GM06990 (cell line): ENCODE data around the gene DNAJC6.

ENCODE experiments used
- DNase-seq: peaks from one replicate; pipeline ENCODE4 v3.0.0-alpha.2; 2011; ENCODE audit not compliant: insufficient read length; ENCODE audit errors: extremely low read depth
- H3K27me3 ChIP-seq: replicated peaks from 2 replicates; pipeline ENCODE4 v1.6.0; 2011; ENCODE audit warnings: low read length; ENCODE audit not compliant: control insufficient read depth, insufficient read depth
- H3K36me3 ChIP-seq: 2 replicates; pipeline ENCODE4 v1.5.1; 2011; ENCODE audit warnings: low read length; ENCODE audit not compliant: control insufficient read depth, insufficient read depth
- H3K4me3 ChIP-seq: replicated peaks from 2 replicates; pipeline ENCODE4 v1.5.1; 2011; ENCODE audit warnings: low read depth, mild to moderate bottlenecking, control low read depth, low read length
- TF ChIP-seq, protein P1 (sequence below): IDR thresholded peaks from 2 replicates; pipeline ENCODE4 v1.5.1; 2011; ENCODE audit warnings: low read length, control low read depth, mild to moderate bottlenecking, inconsistent platforms; ENCODE audit not compliant: insufficient read depth, poor library complexity, severe bottlenecking

The DNAJC6 gene

DNA sequence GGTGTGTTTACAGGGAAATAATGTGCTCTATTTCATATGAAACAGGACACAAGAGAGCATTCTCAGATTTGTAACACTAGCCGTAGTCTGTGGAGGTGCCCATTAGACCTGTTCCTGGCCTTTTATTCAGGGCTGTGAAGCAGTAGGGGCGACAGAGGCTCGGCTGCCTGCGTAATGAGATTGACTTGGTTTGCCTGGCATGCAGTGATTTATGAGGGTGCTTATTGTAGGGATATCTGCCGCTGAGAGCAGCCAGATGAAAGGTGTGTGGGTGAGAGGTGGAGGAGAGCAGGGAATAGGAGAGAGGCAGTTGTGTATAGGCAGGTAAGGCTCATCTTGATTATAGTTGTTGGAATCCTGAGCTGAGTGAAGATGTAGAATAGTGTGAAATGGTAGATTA is 51.3 kb downstream of the DNAJC6 start:
- DNase-seq: no peak
- no peaks in the 10 kb centered on the region for H3K36me3 ChIP-seq
- H3K27me3 ChIP-seq: no peaks in the 10 kb centered on the region
- no peak overlapping the region for H3K4me3 ChIP-seq
- TF ChIP-seq, protein P1, sequence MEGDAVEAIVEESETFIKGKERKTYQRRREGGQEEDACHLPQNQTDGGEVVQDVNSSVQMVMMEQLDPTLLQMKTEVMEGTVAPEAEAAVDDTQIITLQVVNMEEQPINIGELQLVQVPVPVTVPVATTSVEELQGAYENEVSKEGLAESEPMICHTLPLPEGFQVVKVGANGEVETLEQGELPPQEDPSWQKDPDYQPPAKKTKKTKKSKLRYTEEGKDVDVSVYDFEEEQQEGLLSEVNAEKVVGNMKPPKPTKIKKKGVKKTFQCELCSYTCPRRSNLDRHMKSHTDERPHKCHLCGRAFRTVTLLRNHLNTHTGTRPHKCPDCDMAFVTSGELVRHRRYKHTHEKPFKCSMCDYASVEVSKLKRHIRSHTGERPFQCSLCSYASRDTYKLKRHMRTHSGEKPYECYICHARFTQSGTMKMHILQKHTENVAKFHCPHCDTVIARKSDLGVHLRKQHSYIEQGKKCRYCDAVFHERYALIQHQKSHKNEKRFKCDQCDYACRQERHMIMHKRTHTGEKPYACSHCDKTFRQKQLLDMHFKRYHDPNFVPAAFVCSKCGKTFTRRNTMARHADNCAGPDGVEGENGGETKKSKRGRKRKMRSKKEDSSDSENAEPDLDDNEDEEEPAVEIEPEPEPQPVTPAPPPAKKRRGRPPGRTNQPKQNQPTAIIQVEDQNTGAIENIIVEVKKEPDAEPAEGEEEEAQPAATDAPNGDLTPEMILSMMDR: no peak

DNA sequence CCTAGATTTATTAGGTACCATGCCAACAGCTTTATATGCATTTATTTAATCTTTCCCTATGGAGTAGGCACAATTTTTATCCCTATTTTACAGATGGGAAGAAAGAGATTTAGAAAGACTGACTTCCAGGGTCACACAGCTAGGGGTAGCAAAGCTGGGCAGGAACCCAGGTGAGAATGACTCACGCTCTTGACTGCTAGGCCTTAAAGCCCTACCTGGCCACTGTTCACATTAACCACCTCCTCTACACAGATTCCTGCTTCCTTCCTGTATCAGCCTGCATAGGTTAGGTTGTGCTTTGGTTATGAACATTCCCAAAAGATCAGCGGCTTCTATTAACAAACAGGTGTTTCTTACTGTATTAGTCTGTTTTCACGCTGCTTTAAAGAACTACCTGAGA is 53.2 kb downstream of the DNAJC6 start:
- TF ChIP-seq, protein P1: no peak
- no peak for DNase-seq
- H3K27me3 ChIP-seq: no peaks in the 10 kb centered on the region
- no peaks in the 10 kb centered on the region for H3K36me3 ChIP-seq
- H3K4me3 ChIP-seq: no peak overlapping the region

- Histone ChIP-seq H3K4me3 (no peak overlapping the region), H3K36me3 (no peaks in the 10 kb centered on the region)
Measured at GRCh38 chr1:65363484-65363883, 54.1 kb downstream of the DNAJC6 start.

DNA sequence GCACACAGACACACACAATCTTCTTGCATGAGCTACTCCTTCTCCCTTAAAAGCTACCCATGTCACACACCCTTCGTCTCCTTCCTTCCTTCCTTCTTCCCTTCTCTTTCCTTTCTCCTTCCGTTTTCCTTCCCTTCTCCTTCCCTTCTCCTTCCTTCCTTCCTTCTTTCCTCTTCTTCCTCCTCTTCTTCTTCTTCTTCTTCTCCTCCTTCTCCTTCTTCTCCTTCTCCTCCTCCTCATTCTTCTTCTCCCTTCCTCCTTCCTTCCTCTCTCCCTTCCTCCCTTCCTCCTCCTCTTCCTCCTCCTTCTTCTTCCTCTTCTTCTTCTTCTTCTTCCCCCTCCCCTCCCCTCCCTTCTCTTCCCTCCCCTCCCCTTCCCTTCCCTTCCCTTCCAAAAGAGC is 59.1 kb downstream of the DNAJC6 start:
- Histone ChIP-seq H3K36me3 (no peaks in the 10 kb centered on the region), H3K4me3 (no peak overlapping the region), H3K27me3 (no peaks in the 10 kb centered on the region)
- DNase-seq: no peak
- TF ChIP-seq, protein P1: no peak

More at GRCh38 chr1:65363484-65363883, 54.1 kb downstream of the DNAJC6 start:
- DNase-seq: no peak
- TF ChIP-seq, protein P1: no peak
- no peaks in the 10 kb centered on the region for H3K27me3 ChIP-seq

DNA sequence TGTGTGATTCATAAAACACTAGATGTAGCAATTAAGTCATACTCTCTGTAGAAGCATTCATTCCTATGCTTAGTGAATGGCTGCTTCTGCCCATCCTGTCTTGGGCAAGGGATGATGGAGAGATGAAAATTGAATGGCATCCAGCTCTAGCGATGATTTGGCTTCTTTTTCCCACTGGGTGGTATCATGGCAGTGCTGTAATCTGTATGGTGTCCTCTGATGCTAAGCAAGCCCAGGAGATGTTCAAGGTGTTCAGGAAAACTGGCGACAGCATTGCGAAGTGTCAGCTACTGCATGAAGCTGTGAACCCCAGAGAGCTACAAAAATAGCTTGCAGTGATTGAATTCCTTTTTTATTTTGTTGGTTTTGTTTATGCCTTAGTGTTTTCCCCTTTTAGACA is 62.2 kb downstream of the DNAJC6 start:
- Histone ChIP-seq H3K27me3 (no peaks in the 10 kb centered on the region), H3K4me3 (no peak overlapping the region), H3K36me3 (no peaks in the 10 kb centered on the region)
- TF ChIP-seq, protein P1: no peak
- no peak for DNase-seq

- H3K27me3 ChIP-seq: no peaks in the 10 kb centered on the region
- H3K36me3 ChIP-seq: no peaks in the 10 kb centered on the region
- TF ChIP-seq, protein P1: no peak
- no peak overlapping the region for H3K4me3 ChIP-seq
- DNase-seq: no peak
Measured at GRCh38 chr1:65372557-65372956, 63.2 kb downstream of the DNAJC6 start.
